ENCODE measurements around the gene RPL31.

RPL31 gene

GRCh38 chr2:100995309-100996075, 6.6 kb upstream of the RPL31 start:
- DNase-seq (ENCODE audit: low spot score), result no peak

GRCh38 chr2:100997509-100998234, 4.4 kb upstream of the RPL31 start:
- DNase-seq (ENCODE audit: low spot score), result no peak

GRCh38 chr2:100998235-100998573, 3.9 kb upstream of the RPL31 start:
- no peak for DNase-seq (ENCODE audit: low spot score)

- no peak for DNase-seq (ENCODE audit: low spot score)
Observed at GRCh38 chr2:100999995-101000394, 2.1 kb upstream of the RPL31 start.

- no peak for DNase-seq (ENCODE audit: low spot score)
Observed at GRCh38 chr2:101002562-101003277, 631 bp downstream of the RPL31 start.

- no peak for DNase-seq (ENCODE audit: low spot score)
Observed at GRCh38 chr2:101003278-101003775, 1.2 kb downstream of the RPL31 start.

- DNase-seq (ENCODE audit: low spot score), result no peak
Observed at GRCh38 chr2:101004620-101005325, 2.7 kb downstream of the RPL31 start.

GRCh38 chr2:101006065-101006715, 4.1 kb downstream of the RPL31 start:
- no peak for DNase-seq (ENCODE audit: low spot score)

- DNase-seq (ENCODE audit: low spot score), result no peak
Observed at GRCh38 chr2:101007415-101008345, 5.6 kb downstream of the RPL31 start.

- DNase-seq (ENCODE audit: low spot score), result no peak
Observed at GRCh38 chr2:101011152-101011551, 9.1 kb downstream of the RPL31 start.

- DNase-seq (ENCODE audit: low spot score), result no peak
Observed at GRCh38 chr2:101012054-101012705, 10.1 kb downstream of the RPL31 start.

- peak; percentile 55 for DNase-seq (ENCODE audit: low spot score)
Observed at GRCh38 chr2:101012706-101013181, 10.7 kb downstream of the RPL31 start.

GRCh38 chr2:101014264-101014857, 12.3 kb downstream of the RPL31 start:
- no peak for DNase-seq (ENCODE audit: low spot score)

GRCh38 chr2:101017371-101017770, 15.3 kb downstream of the RPL31 start:
- DNase-seq (ENCODE audit: low spot score), result no peak

- no peak for DNase-seq (ENCODE audit: low spot score)
Observed at GRCh38 chr2:101018934-101019333, 16.8 kb downstream of the RPL31 start.

- DNase-seq (ENCODE audit: low spot score), result no peak
Observed at GRCh38 chr2:101022221-101022620, 20.1 kb downstream of the RPL31 start.

GRCh38 chr2:101023327-101024107, 21.4 kb downstream of the RPL31 start:
- DNase-seq (ENCODE audit: low spot score), result no peak

- DNase-seq (ENCODE audit: low spot score), result no peak
Observed at GRCh38 chr2:101025561-101025960, 23.5 kb downstream of the RPL31 start.

All from AG08395 (cell line).